GM18502 (cell line): ENCODE measurements around the gene ASMTL.
"Not testable (repeated sequence)": the region's sequence is repeated elsewhere in the genome, so short reads cannot be mapped to it uniquely, and the experiment has no call there.

Source experiments
- ATAC-seq: cut with Tn5 transposase; IDR thresholded peaks from one replicate; pipeline ENCODE4 v1.9.1; 2021; ENCODE audit warnings: mild to moderate bottlenecking; ENCODE audit not compliant: unreplicated experiment, poor library complexity

Gene ASMTL

DNA sequence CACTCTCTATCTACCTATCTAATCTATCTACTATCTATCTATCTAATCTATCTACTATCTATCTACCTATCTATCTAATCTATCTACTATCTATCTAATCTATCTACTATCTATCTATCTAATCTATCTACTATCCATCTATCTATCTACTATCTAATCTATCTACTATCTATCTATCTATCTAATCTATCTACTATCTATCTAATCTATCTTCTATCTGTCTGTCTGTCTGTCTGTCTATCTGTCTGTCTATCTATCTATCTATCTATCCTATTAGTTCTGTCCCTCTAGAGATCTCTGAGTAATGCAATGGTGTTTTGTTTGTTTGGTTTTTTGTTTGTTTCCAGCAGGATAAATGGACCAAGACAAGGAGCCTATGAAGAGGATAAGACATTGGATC lies 9.4 kb upstream of the ASMTL start:
- no peak for ATAC-seq

DNA sequence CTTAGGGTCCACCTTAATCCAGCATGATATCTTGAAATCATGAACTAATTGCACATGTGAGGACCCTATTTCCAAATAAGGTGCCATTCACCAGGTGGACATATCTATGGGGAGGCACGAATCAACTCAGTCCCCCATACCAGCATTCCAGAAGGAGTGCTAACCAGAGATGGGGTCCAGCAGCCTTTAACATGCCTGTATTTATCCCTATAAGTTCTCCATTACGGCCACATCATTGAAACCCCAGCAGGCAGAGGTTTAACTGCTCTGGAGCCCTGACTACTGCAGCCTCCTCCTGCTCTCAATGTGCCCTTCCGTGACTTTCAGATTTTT lies 3.2 kb upstream of the ASMTL start:
- no peak for ATAC-seq

DNA sequence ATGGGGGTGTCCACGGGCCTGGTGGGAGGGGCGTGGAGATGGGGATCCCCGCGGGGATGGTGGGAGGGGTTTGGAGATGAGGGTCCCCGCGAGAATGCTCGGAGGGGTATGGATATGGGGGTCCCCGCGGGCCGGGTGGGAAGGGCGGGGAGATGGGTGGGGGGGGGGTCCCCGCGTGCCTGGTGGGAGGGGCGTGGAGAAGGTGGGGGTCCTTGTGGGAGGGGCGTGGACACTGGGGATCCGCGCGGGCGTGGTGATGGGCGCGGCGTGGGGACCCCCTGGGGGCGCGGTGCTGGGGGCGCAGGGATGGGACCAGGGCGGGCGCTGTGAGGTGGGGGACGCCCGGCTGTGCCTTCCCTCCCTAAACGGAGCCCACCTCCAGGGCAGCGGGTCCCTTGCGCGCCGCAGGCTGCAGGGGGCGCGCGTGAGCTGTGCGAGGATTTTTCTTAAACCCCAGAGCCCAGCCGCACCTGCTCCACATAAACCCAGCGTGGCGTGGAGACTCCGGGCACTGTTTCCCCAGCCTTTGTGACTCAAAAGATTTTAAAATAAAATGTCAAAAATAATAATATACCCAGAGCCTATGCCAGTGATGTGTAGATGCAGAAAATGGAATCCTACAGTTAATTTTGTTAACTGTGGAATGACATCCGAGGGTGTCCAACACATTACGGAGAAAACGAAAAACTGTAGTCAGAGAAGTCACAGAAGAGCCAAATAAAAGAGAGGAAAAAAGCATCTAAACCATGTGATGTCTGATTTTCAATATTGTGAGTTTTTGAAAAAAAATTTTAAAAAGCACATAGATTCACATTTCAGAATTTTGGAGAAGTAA lies 1.5 kb upstream of the ASMTL start:
- peak; percentile 49 for ATAC-seq

DNA sequence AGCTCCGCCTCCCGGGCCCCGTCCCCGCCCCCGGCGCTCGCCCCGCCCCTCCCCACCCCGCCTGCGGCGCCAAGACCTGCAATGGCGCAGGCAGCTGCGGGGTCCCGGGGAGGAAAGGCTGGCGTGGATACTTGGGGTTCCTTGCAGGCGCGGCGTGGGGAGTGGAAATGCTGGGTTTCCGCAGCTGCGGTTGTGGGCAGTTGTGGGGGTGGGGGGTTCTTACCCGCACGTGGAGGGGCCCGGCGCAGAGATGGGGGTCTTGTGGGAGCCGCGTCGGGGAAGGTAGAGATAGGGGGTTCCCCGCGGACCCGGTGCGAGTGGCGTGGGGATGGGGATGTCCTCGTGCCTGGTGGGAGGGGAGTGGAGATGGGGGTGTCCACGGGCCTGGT lies 680 bp upstream of the ASMTL start:
- ATAC-seq = peak; percentile 15

DNA sequence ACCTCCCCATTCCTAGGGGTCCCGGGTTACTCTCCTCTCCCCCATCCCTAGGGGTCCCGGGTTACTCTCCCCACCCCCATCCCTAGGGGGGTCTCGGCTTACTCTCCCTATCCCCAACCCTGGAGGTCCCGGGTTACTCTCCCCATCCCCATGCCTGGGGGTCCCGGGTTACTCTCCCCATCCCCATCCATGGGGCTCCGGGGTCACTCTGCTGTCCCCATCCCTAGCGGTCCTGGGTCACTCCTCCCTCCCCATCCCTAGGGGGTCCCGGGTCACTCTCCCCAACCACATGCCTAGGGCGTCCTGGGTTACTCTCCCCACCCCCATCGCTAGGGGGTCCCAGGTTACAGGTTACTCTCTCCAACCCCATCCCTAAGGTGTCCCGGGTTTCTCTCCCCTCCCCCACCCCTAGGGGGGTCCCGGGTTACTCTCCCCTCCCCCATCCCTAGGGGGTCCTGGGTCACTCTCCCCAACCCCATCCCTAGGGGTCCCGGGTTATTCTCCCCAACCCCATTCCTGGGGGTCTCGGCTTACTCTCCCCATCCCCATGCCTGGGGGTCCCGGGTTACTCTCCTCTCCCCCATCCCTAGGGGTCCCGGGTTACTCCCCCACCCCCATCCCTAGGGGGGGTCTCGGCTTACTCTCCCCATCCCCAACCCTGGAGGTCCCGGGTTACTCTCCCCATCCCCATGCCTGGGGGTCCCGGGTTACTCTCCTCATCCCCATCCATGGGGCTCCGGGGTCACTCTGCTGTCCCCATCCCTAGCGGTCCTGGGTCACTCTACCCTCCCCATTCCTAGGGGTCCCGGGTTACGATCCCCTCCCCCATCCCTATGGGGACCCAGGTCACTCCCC lies 821 bp downstream of the ASMTL start:
- ATAC-seq = no peak

DNA sequence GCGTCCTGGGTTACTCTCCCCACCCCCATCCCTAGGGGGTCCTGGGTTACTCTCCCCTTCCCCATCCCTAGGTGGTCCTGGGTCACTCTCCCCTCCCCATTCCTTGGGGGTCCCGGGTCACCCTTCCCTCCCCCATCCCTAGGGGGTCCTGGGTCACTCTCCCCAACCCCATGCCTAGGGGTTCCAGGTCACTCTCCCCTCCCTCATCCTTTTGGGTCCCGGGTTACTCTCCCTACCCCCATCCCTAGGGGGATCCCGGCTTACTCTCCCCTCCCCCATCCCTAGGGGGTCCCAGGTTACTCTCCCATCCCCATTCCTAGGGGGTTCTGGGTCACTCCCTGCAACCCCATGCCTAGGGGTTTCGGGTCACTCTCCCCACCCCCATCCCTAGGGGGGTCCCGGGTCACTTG lies 1.5 kb downstream of the ASMTL start:
- ATAC-seq = no peak

DNA sequence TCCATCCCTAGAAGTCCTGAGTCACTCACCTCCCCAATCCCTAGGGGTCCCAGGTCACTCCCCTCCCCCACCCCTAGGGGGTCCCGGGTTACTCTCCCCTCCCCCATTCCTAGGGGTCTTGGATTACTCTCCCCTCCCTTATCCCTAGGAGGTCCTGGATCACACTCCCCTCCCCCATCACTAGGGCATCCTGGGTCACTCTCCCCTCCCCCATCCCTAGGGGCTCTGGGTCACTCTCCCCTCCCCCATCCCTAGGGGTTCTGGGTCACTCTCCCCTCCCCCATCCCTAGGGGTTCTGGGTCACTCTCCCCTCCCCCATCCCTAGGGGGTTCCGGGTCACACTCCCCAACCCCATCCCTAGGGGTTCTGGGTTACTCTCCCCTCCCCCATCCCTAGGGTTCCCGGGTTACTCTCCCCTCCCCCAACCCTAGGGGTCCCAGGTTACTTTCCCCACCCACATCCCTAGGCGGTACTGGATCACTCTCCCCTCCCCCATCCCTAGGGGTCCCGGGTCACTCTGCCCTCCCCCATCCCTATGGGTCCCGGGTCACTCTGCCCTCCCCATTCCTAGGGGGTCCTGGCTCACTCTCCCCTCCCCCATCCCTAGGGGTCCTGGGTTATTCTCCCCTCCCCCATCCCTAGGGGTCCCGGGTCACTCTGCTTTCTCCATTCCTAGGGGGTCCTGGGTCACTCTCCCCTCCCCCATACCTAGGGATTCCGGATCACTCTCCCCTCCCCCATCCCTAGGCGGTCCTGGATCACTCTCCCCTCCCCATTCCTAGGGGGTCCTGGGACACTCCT lies 2.1 kb downstream of the ASMTL start:
- ATAC-seq = no peak

DNA sequence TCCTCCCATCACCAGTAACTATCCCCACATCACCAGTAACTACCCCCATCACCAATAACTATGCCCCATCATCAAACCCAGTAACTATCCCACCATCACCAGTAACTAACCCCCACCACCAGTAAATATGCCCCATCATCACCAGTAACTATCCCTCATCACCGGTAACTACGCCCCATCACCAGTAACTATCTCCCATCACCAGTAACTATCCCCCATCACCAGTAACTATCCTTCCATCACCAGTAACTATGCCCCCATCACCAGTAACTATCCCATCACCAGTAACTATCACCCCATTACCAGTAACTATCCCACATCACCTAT lies 2.9 kb downstream of the ASMTL start:
- ATAC-seq = no peak

DNA sequence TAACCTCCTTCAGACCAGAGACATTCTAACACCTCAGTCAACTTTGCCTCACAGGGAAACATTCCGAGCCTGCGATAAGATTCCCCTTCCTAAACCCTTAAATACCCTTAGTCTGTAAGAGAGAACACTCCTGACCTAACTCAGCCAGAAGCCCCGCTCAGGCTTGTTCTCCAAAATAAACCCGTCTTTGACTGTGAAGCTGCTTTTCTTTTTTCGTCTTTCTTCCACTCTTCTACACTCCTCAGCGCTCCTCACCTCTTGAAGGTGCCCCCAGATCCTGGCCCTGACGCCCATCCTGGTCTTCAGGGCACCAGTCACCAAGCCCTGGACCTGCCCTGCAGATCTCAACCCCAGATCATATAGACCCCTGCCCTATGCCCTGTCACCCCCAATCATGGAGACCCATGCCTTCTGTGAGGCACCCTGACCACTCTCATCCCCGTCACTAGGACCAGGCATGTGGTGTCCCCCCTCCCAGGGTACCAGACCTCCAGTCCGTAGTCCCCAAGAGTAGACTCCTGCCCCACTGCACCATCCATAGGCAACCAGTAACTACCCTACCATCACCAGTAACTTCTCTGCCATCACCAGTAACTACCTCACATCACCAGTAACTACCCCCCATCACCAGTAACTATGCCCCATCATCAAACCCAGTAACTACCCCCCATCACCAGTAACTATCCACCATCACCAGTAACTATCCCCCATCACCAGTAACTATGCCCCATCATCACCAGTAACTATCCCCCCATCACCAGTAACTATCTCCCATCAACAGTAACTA lies 3.5 kb downstream of the ASMTL start:
- ATAC-seq = no peak

DNA sequence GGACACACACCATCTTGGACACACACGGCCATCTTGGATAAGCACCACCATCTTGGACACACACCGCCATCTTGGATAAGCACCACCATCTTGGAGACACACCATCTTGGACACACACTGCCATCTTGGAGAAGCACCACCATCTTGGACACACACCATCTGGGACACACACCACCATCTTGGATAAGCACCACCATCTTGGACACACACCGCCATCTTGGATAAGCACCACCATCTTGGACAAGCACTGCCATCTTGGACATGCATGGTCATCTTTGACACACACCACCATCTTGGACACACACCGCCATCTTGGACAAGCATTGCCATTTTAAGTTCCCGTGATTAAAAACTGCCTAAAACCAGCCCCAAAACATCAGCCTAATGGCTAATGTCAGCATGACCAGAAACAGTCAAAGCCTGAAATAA lies 4.1 kb downstream of the ASMTL start:
- ATAC-seq = not testable (repeated sequence)

DNA sequence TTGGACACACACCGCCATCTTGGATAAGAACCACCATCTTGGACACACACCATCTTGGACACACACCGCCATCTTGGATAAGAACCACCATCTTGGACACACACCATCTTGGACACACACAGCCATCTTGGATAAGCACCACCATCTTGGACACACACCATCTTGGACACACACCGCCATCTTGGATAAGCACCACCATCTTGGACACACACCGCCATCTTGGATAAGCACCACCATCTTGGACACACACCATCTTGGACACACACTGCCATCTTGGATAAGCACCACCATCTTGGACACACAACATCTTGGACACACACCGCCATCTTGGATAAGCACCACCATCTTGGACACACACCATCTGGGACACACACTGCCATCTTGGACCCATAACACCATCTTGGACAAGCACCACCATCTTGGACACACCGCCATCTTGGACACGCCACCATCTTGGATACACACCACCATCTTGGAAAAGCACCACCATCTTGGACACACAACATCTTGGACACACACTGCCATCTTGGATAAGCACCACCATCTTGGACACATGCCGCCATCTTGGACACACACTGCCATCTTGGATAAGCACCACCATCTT lies 4.6 kb downstream of the ASMTL start:
- ATAC-seq = not testable (repeated sequence)

DNA sequence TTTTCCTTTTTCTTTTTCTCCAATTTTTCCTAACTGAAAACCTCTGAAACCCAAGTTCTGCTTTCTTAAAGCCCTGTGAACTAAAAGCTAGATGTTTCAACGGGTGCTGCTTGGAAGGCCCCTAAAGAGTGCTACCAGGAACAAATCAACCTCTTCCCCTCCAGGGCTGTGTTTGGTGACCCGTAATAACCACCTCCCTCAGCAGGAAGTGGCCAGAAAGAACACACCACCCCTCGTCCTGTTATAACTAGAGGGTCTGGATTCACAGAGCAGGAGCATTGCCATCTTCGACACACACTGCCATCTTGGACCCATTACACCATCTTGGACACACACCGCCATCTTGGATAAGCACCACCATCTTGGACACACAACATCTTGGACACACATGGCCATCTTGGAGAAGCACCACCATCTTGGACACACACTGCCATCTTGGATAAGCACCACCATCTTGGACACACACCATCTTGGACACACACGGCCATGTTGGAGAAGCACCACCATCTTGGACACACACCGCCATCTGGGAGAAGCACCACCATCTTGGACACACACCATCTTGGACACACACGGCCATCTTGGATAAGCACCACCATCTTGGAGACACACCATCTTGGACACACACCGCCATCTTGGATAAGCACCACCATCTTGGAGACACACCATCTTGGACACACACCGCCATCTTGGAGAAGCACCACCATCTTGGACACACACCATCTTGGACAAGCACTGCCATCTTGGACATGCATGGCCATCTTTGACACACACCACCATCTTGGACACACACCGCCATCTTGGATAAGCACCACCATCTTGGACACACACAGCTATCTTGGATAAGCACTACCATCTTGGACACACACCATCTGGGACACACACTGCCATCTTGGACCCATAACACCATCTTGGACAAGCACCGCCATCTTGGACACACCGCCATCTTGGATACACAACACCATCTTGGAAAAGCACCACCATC lies 5.4 kb downstream of the ASMTL start:
- peak; percentile 58 for ATAC-seq

DNA sequence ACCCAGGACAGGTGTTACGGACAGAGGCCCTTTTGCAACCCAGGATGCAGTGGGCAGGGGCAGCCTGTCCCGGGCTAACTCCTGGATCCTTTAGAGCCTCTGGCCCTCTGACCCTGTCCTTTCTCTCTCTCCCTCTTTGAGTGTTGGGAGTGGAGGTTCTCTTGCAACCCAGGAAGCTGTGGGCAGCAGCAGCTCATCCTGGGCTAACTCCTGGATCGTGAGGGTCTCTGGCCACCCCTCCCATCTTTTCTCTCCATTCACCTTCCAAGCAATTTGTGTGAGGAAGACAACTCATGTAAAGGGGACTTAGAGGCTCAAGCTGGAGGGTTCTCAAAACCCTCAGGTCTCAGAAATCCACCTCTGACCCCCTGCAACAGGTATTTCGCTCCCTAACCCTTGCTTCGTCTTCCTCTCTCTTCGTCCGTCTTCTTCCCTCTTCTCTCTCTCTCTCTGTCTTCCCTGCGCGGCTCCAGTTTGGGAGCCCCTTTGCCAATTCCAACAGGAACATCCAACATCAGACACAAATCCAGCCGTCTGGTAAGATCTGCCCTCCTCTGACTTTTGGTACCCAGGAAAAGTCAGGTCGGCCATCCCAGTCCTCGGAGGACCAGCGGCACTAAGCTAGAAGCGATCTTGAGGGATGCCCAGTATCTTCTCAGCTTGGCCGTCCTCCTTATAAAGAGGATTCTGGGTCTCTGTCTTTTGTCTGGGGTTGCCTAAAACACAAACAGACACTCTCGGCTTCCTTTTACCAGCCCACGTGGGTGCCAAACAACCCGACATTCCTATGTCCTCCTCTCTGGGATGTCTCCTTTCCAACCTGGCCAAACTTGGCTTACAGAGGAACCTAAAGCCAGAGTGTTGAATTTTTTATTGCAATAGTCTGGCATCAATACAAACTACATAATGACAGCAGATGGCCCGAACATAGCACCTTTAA lies 7.9 kb downstream of the ASMTL start:
- no peak for ATAC-seq

DNA sequence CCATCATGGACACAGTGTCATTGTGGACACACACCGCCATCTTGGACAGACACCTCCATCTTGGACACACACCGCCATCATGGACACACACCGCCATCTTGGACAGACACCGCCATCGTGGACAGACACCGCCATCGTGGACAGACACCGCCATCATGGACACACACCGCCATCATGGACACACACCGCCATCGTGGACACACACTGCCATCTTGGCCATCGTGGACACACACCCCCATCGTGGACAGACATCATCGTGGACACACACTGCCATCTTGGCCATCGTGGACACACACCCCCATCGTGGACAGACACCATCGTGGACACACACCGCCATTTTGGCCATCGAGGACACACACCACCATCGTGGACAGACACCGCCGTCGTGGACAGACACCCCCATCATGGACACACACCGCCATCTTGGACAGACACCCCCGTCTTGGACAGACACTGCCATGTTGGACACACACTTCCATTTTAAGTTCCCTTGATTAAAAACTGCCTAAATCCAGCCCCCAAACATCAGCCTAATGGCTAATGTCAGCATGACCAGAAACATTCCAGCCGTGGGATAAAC lies 9.1 kb downstream of the ASMTL start:
- ATAC-seq = no peak

DNA sequence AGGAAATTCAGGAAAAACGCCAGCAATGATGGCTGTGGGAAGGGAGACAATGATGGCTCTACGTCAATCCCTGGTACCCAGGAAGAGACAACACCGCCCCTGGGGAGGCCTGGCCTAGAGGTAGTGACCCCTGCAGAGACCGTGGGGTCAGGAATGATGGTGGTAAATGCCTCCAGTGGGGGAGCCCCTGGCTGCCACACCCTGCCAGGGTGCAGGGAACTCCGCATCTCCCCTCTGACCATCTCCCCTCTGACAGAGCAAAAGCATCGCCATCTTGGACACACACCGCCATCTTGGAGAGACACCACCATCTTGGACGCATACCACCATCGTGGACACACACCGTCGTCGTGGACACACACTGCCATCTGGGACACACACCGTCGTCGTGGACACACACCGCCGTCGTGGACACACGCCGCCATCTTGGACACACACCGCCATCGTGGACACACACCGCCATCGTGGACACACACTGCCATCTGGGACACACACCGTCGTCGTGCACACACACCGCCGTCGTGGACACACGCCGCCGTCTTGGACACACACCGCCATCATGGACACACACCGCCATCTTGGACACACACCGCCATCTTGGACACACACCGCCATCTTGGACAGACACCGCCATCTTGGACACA lies 9.9 kb downstream of the ASMTL start:
- ATAC-seq = no peak

DNA sequence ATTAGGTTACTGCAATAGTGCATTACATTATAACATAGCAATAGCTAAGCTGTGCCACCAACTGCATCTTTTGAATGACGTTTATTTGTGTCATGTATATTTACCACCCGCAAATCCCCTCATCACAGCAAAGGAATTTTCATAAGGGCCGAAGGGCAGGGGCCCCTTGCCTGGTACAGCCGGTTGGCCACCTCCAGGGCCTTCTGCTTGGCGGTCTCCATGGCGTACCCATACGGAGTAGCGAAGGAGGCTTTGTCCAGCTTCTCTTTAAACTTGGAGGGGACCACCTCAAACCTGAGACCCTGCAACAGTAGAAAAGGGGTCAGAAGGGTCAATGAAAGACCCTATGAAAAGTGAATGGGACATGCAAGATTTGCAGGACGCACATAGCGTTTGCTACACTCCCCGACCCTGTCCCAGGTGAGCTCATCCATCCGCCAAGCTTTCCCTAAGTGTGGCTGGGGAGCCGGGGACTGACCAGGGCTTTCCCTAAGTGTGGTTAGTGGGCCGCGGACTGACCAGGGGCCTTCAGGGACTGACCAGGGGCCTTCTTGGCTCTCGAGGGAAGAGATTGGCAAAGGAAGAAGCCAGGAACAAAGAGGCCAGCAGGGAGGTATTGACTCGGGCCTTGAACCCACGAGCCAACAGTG lies 10.6 kb downstream of the ASMTL start:
- ATAC-seq = no peak
